SH-SY5Y (cell line): Measurements from ENCODE around the gene PEG3.

Experiments used
- GATA2 ChIP-seq: IDR thresholded peaks from 2 replicates; pipeline ENCODE4 v1.6.1; 2011; ENCODE audit warnings: mild to moderate bottlenecking, low read depth, low read length
- GATA3 ChIP-seq: IDR thresholded peaks from 2 replicates; pipeline ENCODE4 v1.6.1; 2011; ENCODE audit warnings: low read depth, mild to moderate bottlenecking, low read length, moderate library complexity

- TF ChIP-seq GATA3, result no peak
- no peak for TF ChIP-seq GATA2
Measured at GRCh38 chr19:56823956-56824355, 16.6 kb downstream of the PEG3 start.
